Ishikawa (cell line): ENCODE measurements around the gene CRTAC1.

ENCODE experiments used
- CEBPB ChIP-seq: IDR thresholded peaks from 2 replicates; pipeline ENCODE4 v1.6.1; 2012
- EP300 ChIP-seq: IDR thresholded peaks from 2 replicates; pipeline ENCODE4 v1.6.1; 2012; ENCODE audit warnings: borderline replicate concordance
- FOXM1 ChIP-seq: IDR thresholded peaks from 2 replicates; pipeline ENCODE4 v1.6.1; 2012; ENCODE audit warnings: low read depth, borderline replicate concordance
- RAD21 ChIP-seq: IDR thresholded peaks from 2 replicates; pipeline ENCODE4 v1.6.1; 2012; ENCODE audit warnings: low read depth
- YY1 ChIP-seq: IDR thresholded peaks from 2 replicates; pipeline ENCODE4 v1.6.1; 2012; ENCODE audit warnings: low read depth
- TF ChIP-seq, protein P1 (sequence below): IDR thresholded peaks from 2 replicates; pipeline ENCODE4 v1.6.1; 2012

- TF ChIP-seq CEBPB (no peak), YY1 (no peak), EP300 (no peak), RAD21 (no peak), FOXM1 (no peak)
- TF ChIP-seq, protein P1, sequence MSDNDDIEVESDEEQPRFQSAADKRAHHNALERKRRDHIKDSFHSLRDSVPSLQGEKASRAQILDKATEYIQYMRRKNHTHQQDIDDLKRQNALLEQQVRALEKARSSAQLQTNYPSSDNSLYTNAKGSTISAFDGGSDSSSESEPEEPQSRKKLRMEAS = no peak
These were observed 144.1 kb downstream of the CRTAC1 start for GRCh38 chr10:97886286-97886685.
